Activated T-cell treated with anti-CD3 and anti-CD28 coated beads, Interleukin-2, amount 50 U/mL, for 48 hours (primary cell): ENCODE data around the gene SLC30A4.
"Not testable (repeated sequence)": the region's sequence is repeated elsewhere in the genome, so short reads cannot be mapped to it uniquely, and the experiment has no call there.

Experiments
- DNase-seq, 2 experiments: peaks; one replicate each; pipeline ENCODE4 v3.0.0-alpha.2; 2020

Gene SLC30A4

GRCh38 chr15:45522328-45523165, at the start of gene SLC30A4:
SLC30A4 (minus strand) TSS chr15:45522755; CDS start chr15:45522354, 401 bp downstream.
- DNase-seq, result peak; percentile 64 to 77

- no peak for DNase-seq
These were observed 33.5 kb upstream of the SLC30A4 start for GRCh38 chr15:45555934-45556608.

GRCh38 chr15:45551676-45552075, 29.1 kb upstream of the SLC30A4 start:
- no peak for DNase-seq

GRCh38 chr15:45550436-45550835, 27.9 kb upstream of the SLC30A4 start:
- no peak for DNase-seq

- DNase-seq, result no peak
These were observed 27.1 kb upstream of the SLC30A4 start for GRCh38 chr15:45549541-45550220.

- no peak for DNase-seq
These were observed 26.4 kb upstream of the SLC30A4 start for GRCh38 chr15:45548753-45549520.

GRCh38 chr15:45546789-45547188, 24.2 kb upstream of the SLC30A4 start:
- DNase-seq, result no peak

GRCh38 chr15:45544266-45545023, 21.9 kb upstream of the SLC30A4 start:
- DNase-seq, result no peak

GRCh38 chr15:45543051-45543450, 20.5 kb upstream of the SLC30A4 start:
- no peak for DNase-seq

GRCh38 chr15:45540531-45540930, 18.0 kb upstream of the SLC30A4 start:
- no peak for DNase-seq

- DNase-seq, result no peak
These were observed 17.1 kb upstream of the SLC30A4 start for GRCh38 chr15:45539680-45540079.

GRCh38 chr15:45536934-45537333, 14.4 kb upstream of the SLC30A4 start:
- no peak for DNase-seq

- DNase-seq, result no peak
These were observed 13.0 kb upstream of the SLC30A4 start for GRCh38 chr15:45535486-45536042.

GRCh38 chr15:45534821-45535220, 12.3 kb upstream of the SLC30A4 start:
- DNase-seq, result no peak

- not testable (repeated sequence) for DNase-seq
These were observed 10.3 kb upstream of the SLC30A4 start for GRCh38 chr15:45532892-45533291.

- DNase-seq, result no peak
These were observed 7.1 kb upstream of the SLC30A4 start for GRCh38 chr15:45529613-45530012.

- no peak for DNase-seq
These were observed 4.5 kb upstream of the SLC30A4 start for GRCh38 chr15:45527086-45527485.

- DNase-seq, result no peak
These were observed 558 bp upstream of the SLC30A4 start for GRCh38 chr15:45523166-45523460.

GRCh38 chr15:45521596-45522327, 793 bp downstream of the SLC30A4 start:
- DNase-seq, result no peak

GRCh38 chr15:45510758-45511280, 11.7 kb downstream of the SLC30A4 start:
- DNase-seq, result no peak

GRCh38 chr15:45507143-45507542, 15.4 kb downstream of the SLC30A4 start:
- DNase-seq, result not testable (repeated sequence)
